CD14-positive monocyte (primary cell): ENCODE results near the gene BCAP29. TPM values are rescaled to one million over a fixed set of nuclear protein-coding genes. Genes with fewer than 3 reads are reported as not detected.
A peak's percentile ranks its signal among the peaks of the same experiment; 100 is the strongest.

Experiments
- DNase-seq, 3 donors: peaks; one replicate each; pipeline ENCODE4 v3.0.0-alpha.2; 2011 to 2022
- H2AFZ ChIP-seq: 2 replicates; pipeline ENCODE4 v1.6.0; 2012; ENCODE audit warnings: mild to moderate bottlenecking, low read depth, low read length, inconsistent platforms; ENCODE audit not compliant: insufficient read depth, poor library complexity, severe bottlenecking
- H3K27ac ChIP-seq, 2 donors: 1 replicate in 1 of 2; 2 replicates in 1 of 2; pipeline ENCODE4 v1.5.1; 2012 to 2013; ENCODE audit warnings: low read length in 2 of 2, control low read depth in 1 of 2, inconsistent platforms in 1 of 2, low read depth in 1 of 2, mild to moderate bottlenecking in 1 of 2
- H3K27me3 ChIP-seq, 2 donors: one replicate each; pipeline versions ENCODE4 v1.6.0 to v1.6.1; 2011 to 2013; ENCODE audit warnings: low read length in 2 of 2; ENCODE audit not compliant: control insufficient read depth in 2 of 2, insufficient read depth in 2 of 2
- H3K36me3 ChIP-seq, 2 donors: replicated peaks in 1 of 2; 1 replicate in 1 of 2; 2 replicates in 1 of 2; pipeline versions ENCODE4 v1.5.1 to v1.6.1; 2012 to 2013; ENCODE audit warnings: low read length in 2 of 2, control low read depth in 1 of 2, inconsistent platforms in 1 of 2, mild to moderate bottlenecking in 1 of 2; ENCODE audit not compliant: insufficient read depth in 2 of 2, control insufficient read depth in 1 of 2
- H3K4me1 ChIP-seq, 2 donors: 1 replicate in 1 of 2; 2 replicates in 1 of 2; pipeline versions ENCODE4 v1.5.1 to v1.6.1; 2012 to 2013; ENCODE audit warnings: low read length in 2 of 2, control low read depth in 1 of 2, inconsistent platforms in 1 of 2, mild to moderate bottlenecking in 1 of 2, moderate library complexity in 1 of 2; ENCODE audit not compliant: insufficient read depth in 2 of 2, control insufficient read depth in 1 of 2
- H3K4me2 ChIP-seq: replicated peaks from 2 replicates; pipeline ENCODE3; 2012; ENCODE audit warnings: low read length, moderate library complexity, mild to moderate bottlenecking; ENCODE audit not compliant: poor library complexity, severe bottlenecking; ENCODE audit errors: extremely low read depth
- H3K4me3 ChIP-seq, 3 experiments: fragments of 200-600 bp in 1 of 3; sonication (generic) in 1 of 3; replicated peaks in 1 of 3; 1 replicate in 2 of 3; 2 replicates in 1 of 3; pipeline ENCODE4 v1.5.1; 2011 to 2013; ENCODE audit warnings: low read length in 3 of 3, mild to moderate bottlenecking in 3 of 3, control low read depth in 2 of 3, low read depth in 2 of 3, inconsistent platforms in 1 of 3, moderate library complexity in 1 of 3
- H3K79me2 ChIP-seq: 2 replicates; pipeline ENCODE4 v1.6.0; 2012; ENCODE audit warnings: mild to moderate bottlenecking, control low read depth, inconsistent platforms, low read length, moderate library complexity; ENCODE audit not compliant: insufficient read depth
- H3K9ac ChIP-seq: 2 replicates; pipeline ENCODE4 v1.6.0; 2017; ENCODE audit warnings: low read length, mild to moderate bottlenecking; ENCODE audit not compliant: insufficient read depth, poor library complexity, severe bottlenecking
- H3K9me3 ChIP-seq, 2 donors: replicated peaks in 1 of 2; 1 replicate in 1 of 2; 2 replicates in 1 of 2; pipeline versions ENCODE4 v1.5.1 to v1.6.1; 2012 to 2013; ENCODE audit warnings: low read length in 2 of 2, control low read depth in 1 of 2; ENCODE audit not compliant: control insufficient read depth in 1 of 2, insufficient read depth in 1 of 2
- H4K20me1 ChIP-seq: 2 replicates; pipeline ENCODE4 v1.6.0; 2012; ENCODE audit warnings: mild to moderate bottlenecking, low read length, control low read depth, moderate library complexity; ENCODE audit not compliant: insufficient read depth
- H3K27ac Mint-ChIP-seq, 7 donors: one replicate each; pipeline ENCODE4 v1.8.0; 2020; ENCODE audit warnings: mild to moderate bottlenecking in 7 of 7, mixed read lengths in 7 of 7, moderate library complexity in 6 of 7, inconsistent platforms in 2 of 7
- H3K27me3 Mint-ChIP-seq, 3 donors: one replicate each; pipeline ENCODE4 v1.8.0; 2021 to 2022; ENCODE audit warnings: low read depth in 3 of 3, mild to moderate bottlenecking in 3 of 3, mixed read lengths in 3 of 3, moderate library complexity in 3 of 3, inconsistent platforms in 1 of 3
- H3K36me3 Mint-ChIP-seq, 2 donors: one replicate each; pipeline ENCODE4 v1.8.0; 2020; ENCODE audit warnings: mixed read lengths in 2 of 2, inconsistent platforms in 1 of 2, mild to moderate bottlenecking in 1 of 2
- H3K4me1 Mint-ChIP-seq: one replicate; pipeline ENCODE4 v1.8.0; 2020; ENCODE audit warnings: mild to moderate bottlenecking, mixed read lengths
- H3K4me3 Mint-ChIP-seq, 2 donors: one replicate each; pipeline ENCODE4 v1.8.0; 2020; ENCODE audit warnings: mild to moderate bottlenecking in 2 of 2, mixed read lengths in 2 of 2, moderate library complexity in 1 of 2
- H3K9me3 Mint-ChIP-seq, 7 donors: one replicate each; pipeline ENCODE4 v1.8.0; 2020 to 2022; ENCODE audit warnings: mixed read lengths in 7 of 7, mild to moderate bottlenecking in 6 of 7, moderate library complexity in 6 of 7, inconsistent platforms in 2 of 7
- WGBS: methylation state at CpG from one replicate; pipeline ENCODE4 v1.1.5; 2013; ENCODE audit warnings: missing lambda C conversion rate; ENCODE audit not compliant: insufficient coverage; 5-methylcytosine and 5-hydroxymethylcytosine counted together
- intact Hi-C, 2 donors: fragments of 100-400 bp; cut with micrococcal nuclease; formaldehyde crosslinking; loops; one replicate each; pipeline versions ENCODE4 v1.15.0 to v1.15.1; 2023
- polyA plus RNA-seq, 3 donors: library from polyadenylated mRNA; depleted of rRNA in 1 of 3; unstranded in 2 of 3; stranded (reverse) in 1 of 3; fragments of 300-500 nt in 2 of 3; fragments of >200 nt in 1 of 3; fragmentation: Illumina TruSeq in 2 of 3; gene quantifications; 1 replicate in 2 of 3; 2 replicates in 1 of 3; pipeline ENCODE4 v1.2.3, GENCODE V29; 2012 to 2021
- TF ChIP-seq, protein P1 (sequence below): fragments of 200-600 bp; IDR thresholded peaks from one replicate; pipeline ENCODE4 v1.8.0; 2022; ENCODE audit warnings: antibody characterized with exemption, mild to moderate bottlenecking

The BCAP29 gene
- polyA plus RNA-seq, 3 donors, result 35.2 to 76.0 (median 58.8) TPM

DNA sequence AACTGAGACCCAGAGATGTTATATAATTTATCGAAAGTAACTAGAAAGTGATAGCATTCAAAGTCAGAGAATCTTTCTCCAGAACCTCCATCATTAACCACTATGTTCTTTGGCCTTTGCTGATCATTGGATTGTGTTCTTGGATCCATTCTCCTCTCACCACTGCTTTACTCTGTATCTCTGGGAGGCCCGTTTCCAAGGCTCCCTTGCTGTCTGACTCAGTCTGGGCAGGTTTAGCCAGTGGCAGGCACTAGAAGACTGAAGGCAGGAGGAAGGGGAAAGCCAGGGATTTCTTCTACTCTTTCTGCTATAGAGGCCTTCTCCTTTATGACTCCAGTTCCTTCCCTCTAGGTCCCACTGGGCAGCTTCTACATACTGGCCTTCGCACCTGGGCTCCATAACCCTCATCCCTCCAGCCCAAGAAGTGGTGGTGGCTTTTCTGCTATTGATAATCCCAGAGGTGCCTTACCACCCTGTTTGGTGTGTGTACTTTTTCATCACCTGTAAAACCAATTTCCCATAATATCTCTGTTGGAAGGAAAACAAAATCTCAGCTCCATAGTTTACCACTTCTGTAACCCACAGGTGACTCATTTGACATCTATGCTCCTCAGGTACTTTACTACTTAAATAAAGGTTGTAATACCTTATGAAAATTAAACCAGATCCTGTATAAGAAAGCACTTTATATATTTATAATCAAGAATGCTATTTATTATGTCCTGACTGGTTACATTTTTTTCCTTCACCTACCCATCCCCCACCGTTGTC is 36.0 kb downstream of the BCAP29 start:
- no CpG with 5 or more reads among the region's 4 CpGs for WGBS
- no peaks in the 10 kb centered on the region for H3K4me1 ChIP-seq
- Mint-ChIP-seq H3K27me3 (peaks cover 0 to 3% (median 0%) of the 10 kb centered on the region in 3 donors), H3K9me3 (no peaks in the 10 kb centered on the region), H3K4me3 (no peak overlapping the region), H3K4me1 (no peaks in the 10 kb centered on the region), H3K27ac (peak overlapping the region in 2 of 7 donors; percentile 14 to 57), H3K36me3 (peaks cover 42 to 45% of the 10 kb centered on the region in 2 donors)
- no peak overlapping the region for H3K4me2 ChIP-seq
- no peaks in the 10 kb centered on the region for H3K79me2 ChIP-seq
- no peak overlapping the region for H3K9ac ChIP-seq
- TF ChIP-seq, protein P1, sequence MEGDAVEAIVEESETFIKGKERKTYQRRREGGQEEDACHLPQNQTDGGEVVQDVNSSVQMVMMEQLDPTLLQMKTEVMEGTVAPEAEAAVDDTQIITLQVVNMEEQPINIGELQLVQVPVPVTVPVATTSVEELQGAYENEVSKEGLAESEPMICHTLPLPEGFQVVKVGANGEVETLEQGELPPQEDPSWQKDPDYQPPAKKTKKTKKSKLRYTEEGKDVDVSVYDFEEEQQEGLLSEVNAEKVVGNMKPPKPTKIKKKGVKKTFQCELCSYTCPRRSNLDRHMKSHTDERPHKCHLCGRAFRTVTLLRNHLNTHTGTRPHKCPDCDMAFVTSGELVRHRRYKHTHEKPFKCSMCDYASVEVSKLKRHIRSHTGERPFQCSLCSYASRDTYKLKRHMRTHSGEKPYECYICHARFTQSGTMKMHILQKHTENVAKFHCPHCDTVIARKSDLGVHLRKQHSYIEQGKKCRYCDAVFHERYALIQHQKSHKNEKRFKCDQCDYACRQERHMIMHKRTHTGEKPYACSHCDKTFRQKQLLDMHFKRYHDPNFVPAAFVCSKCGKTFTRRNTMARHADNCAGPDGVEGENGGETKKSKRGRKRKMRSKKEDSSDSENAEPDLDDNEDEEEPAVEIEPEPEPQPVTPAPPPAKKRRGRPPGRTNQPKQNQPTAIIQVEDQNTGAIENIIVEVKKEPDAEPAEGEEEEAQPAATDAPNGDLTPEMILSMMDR, result no peak
- no peaks in the 10 kb centered on the region for H3K9me3 ChIP-seq
- H3K36me3 ChIP-seq, result peaks cover 24 to 63% of the 10 kb centered on the region in 2 donors
- DNase-seq, result no peak
- no peak overlapping the region for H3K4me3 ChIP-seq
- H3K27ac ChIP-seq, result no peak overlapping the region
- H4K20me1 ChIP-seq, result no peaks in the 10 kb centered on the region
- intact Hi-C loops, result no loop called here
- no peak overlapping the region for H2AFZ ChIP-seq
- H3K27me3 ChIP-seq, result no peaks in the 10 kb centered on the region

DNA sequence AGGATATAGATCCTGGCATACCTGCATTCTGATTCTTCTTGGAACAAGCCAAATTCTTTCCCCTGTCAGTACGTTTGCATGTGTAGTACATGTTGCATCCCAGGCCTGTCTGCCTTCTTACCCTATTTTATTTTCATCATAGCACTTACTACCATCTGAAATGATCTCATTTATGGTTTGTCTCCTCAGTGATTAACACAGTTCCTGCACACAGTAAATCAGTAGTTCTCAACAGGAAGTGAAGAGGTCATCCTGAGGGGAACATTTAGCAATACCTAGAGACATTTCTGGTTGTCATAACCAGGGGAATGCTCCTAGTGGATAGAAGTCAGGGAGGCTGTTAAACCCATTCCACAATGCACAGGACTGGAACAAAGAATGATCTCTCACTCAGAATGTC is 42.4 kb downstream of the BCAP29 start:
- intact Hi-C loops, result no loop called here
- DNase-seq, result peak; percentile 55 to 63 (median 55)
- Histone ChIP-seq H3K9me3 (no peaks in the 10 kb centered on the region), H3K27ac (peak overlapping the region in 1 of 2 donors; percentile 26), H3K4me2 (peak overlapping the region; percentile 9), H3K4me3 (no peak overlapping the region), H3K27me3 (no peaks in the 10 kb centered on the region), H3K36me3 (peaks cover 0 to 33% of the 10 kb centered on the region in 2 donors), H4K20me1 (no peaks in the 10 kb centered on the region), H3K79me2 (no peaks in the 10 kb centered on the region), H3K9ac (peak overlapping the region; percentile 0), H2AFZ (no peak overlapping the region), H3K4me1 (peaks cover 12 to 13% of the 10 kb centered on the region in 2 donors)
- H3K9me3 Mint-ChIP-seq, result peaks cover 0 to 3% (median 0%) of the 10 kb centered on the region in 7 donors
- no peaks in the 10 kb centered on the region for H3K4me1 Mint-ChIP-seq
- no peak overlapping the region for H3K4me3 Mint-ChIP-seq
- WGBS, result 86% methylated on average over 1 of the region's 1 CpG
- H3K27me3 Mint-ChIP-seq, result peaks cover 0 to 4% (median 0%) of the 10 kb centered on the region in 3 donors
- TF ChIP-seq, protein P1, result no peak
- peaks cover 0 to 9% of the 10 kb centered on the region in 2 donors for H3K36me3 Mint-ChIP-seq
- H3K27ac Mint-ChIP-seq, result no peak overlapping the region
